ENCODE measurements around the gene EPB41L4A. TPM values are rescaled to one million over a fixed set of nuclear protein-coding genes. Genes with fewer than 3 reads are reported as not detected.

Gene EPB41L4A
- total RNA-seq, 1 experiment from 2014 or later, result 28.6 TPM

DNA sequence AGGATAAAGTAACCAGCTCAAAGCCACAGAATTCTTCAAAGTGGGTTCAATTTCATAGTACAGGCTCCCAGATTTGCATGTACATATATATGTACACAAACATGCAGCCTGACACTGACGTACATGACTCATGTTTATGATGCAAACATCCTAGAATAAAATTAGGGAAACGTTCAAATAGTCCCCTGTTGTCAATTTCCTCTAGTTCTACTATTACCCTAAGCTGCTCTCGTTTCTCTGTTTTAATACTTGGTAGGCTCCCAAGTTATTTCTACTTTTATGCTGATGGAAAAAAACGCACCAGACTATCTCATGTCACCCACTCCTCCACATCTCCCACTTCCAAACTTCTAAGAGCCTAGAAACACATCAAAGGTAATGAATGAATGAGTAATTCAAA is 229.7 kb downstream of the EPB41L4A start:
- Mint-ChIP-seq H3K9me3 (ENCODE audit: low read depth, unreplicated experiment) (no peaks in the 10 kb centered on the region), H3K4me3 (ENCODE audit: low read depth, unreplicated experiment) (no peak overlapping the region), H3K27me3 (ENCODE audit: unreplicated experiment) (no peaks in the 10 kb centered on the region), H3K27ac (ENCODE audit: unreplicated experiment) (no peak overlapping the region), H3K36me3 (ENCODE audit: insufficient read depth, unreplicated experiment) (no peaks in the 10 kb centered on the region), H3K4me1 (ENCODE audit: low read depth, unreplicated experiment) (no peaks in the 10 kb centered on the region)
- CTCF ChIA-PET, result no interaction called here
- DNase-seq, result no peak
- TF ChIP-seq, protein P1, sequence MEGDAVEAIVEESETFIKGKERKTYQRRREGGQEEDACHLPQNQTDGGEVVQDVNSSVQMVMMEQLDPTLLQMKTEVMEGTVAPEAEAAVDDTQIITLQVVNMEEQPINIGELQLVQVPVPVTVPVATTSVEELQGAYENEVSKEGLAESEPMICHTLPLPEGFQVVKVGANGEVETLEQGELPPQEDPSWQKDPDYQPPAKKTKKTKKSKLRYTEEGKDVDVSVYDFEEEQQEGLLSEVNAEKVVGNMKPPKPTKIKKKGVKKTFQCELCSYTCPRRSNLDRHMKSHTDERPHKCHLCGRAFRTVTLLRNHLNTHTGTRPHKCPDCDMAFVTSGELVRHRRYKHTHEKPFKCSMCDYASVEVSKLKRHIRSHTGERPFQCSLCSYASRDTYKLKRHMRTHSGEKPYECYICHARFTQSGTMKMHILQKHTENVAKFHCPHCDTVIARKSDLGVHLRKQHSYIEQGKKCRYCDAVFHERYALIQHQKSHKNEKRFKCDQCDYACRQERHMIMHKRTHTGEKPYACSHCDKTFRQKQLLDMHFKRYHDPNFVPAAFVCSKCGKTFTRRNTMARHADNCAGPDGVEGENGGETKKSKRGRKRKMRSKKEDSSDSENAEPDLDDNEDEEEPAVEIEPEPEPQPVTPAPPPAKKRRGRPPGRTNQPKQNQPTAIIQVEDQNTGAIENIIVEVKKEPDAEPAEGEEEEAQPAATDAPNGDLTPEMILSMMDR (IDR thresholded peaks at IDR 0.05; ENCODE audit: unreplicated experiment), result no peak
- BruUV-seq (replicated peaks), result no TSS peak
- intact Hi-C loops (cut with micrococcal nuclease; ENCODE audit: unreplicated experiment), result loop anchor here (10.0 kb wide), 1 partner anchor 305 kb away; no protein-coding TSS in a partner anchor

- H3K27ac Mint-ChIP-seq (ENCODE audit: unreplicated experiment), result no peak overlapping the region
- intact Hi-C loops (cut with micrococcal nuclease; ENCODE audit: unreplicated experiment), result loop anchor here (10.0 kb wide), 1 partner anchor 308 kb away; no protein-coding TSS in a partner anchor
- TF ChIP-seq, protein P1 (IDR thresholded peaks at IDR 0.05; ENCODE audit: unreplicated experiment), result peak; percentile 54
These were observed 232.6 kb downstream of the EPB41L4A start for GRCh38 chr5:112186401-112186990.

DNA sequence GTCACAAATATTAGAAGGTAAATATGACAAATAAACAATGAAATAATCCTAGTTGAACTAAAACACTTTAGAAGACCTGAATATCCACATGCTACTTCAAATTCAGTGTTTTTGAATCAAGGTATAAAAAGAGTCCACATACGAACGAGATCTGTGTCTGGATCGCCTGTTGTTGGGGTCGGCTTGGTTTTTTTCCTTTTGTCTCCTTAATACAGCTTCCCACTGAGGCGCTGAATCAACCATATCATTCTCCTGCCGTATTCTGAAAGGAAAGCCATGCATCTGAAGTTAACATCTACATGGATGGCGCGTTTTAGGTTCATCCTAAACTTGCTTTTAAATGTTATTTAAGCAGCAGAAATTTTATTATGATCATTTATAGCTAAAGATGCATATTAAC is 235.2 kb downstream of the EPB41L4A start:
- no TSS peak for BruUV-seq (replicated peaks)
- Mint-ChIP-seq H3K4me3 (ENCODE audit: low read depth, unreplicated experiment) (no peak overlapping the region), H3K27ac (ENCODE audit: unreplicated experiment) (no peak overlapping the region), H3K36me3 (ENCODE audit: insufficient read depth, unreplicated experiment) (peaks cover 17% of the 10 kb centered on the region), H3K9me3 (ENCODE audit: low read depth, unreplicated experiment) (no peaks in the 10 kb centered on the region), H3K4me1 (ENCODE audit: low read depth, unreplicated experiment) (peaks cover 12% of the 10 kb centered on the region), H3K27me3 (ENCODE audit: unreplicated experiment) (no peaks in the 10 kb centered on the region)
- TF ChIP-seq, protein P1 (IDR thresholded peaks at IDR 0.05; ENCODE audit: unreplicated experiment), result no peak
- CTCF ChIA-PET, result interaction anchor here (1.2 kb wide), 1 partner anchor 236 kb away, joined by 4 read pairs; no protein-coding TSS in a partner anchor
- intact Hi-C loops (cut with micrococcal nuclease; ENCODE audit: unreplicated experiment), result loop anchor here (10.0 kb wide), 1 partner anchor 311 kb away; no protein-coding TSS in a partner anchor
- no peak for DNase-seq

More at GRCh38 chr5:112186401-112186990, 232.6 kb downstream of the EPB41L4A start:
- CTCF ChIA-PET, result no interaction called here
- peaks cover 17% of the 10 kb centered on the region for H3K36me3 Mint-ChIP-seq (ENCODE audit: insufficient read depth, unreplicated experiment)
- no TSS peak for BruUV-seq (replicated peaks)
- no peaks in the 10 kb centered on the region for H3K9me3 Mint-ChIP-seq (ENCODE audit: low read depth, unreplicated experiment)
- H3K4me1 Mint-ChIP-seq (ENCODE audit: low read depth, unreplicated experiment), result peaks cover 12% of the 10 kb centered on the region
- peak; percentile 43 for DNase-seq
- no peaks in the 10 kb centered on the region for H3K27me3 Mint-ChIP-seq (ENCODE audit: unreplicated experiment)
- no peak overlapping the region for H3K4me3 Mint-ChIP-seq (ENCODE audit: low read depth, unreplicated experiment)

GRCh38 chr5:112183103-112183711 is 235.9 kb downstream of the EPB41L4A start:
- TF ChIP-seq, protein P1 (IDR thresholded peaks at IDR 0.05; ENCODE audit: unreplicated experiment), result no peak
- Mint-ChIP-seq H3K4me3 (ENCODE audit: low read depth, unreplicated experiment) (peak overlapping the region; percentile 39), H3K36me3 (ENCODE audit: insufficient read depth, unreplicated experiment) (peaks cover 17% of the 10 kb centered on the region), H3K9me3 (ENCODE audit: low read depth, unreplicated experiment) (no peaks in the 10 kb centered on the region), H3K4me1 (ENCODE audit: low read depth, unreplicated experiment) (peaks cover 12% of the 10 kb centered on the region), H3K27me3 (ENCODE audit: unreplicated experiment) (no peaks in the 10 kb centered on the region), H3K27ac (ENCODE audit: unreplicated experiment) (peak overlapping the region; percentile 82)
- peak; percentile 57 for DNase-seq
- CTCF ChIA-PET, result interaction anchor here (0.9 to 1.3 kb wide), 3 partner anchors 163 to 309 kb away, joined by 3 to 5 read pairs (median 4); no protein-coding TSS in a partner anchor
- BruUV-seq (replicated peaks), result no TSS peak
- intact Hi-C loops (cut with micrococcal nuclease; ENCODE audit: unreplicated experiment), result loop anchor here (10.0 kb wide), 1 partner anchor 312 kb away; no protein-coding TSS in a partner anchor
